22Rv1 (cell line): ENCODE data around the gene FAM78A.
"Not testable (repeated sequence)": the region's sequence is repeated elsewhere in the genome, so short reads cannot be mapped to it uniquely, and the experiment has no call there.

Experiments
- H3K27ac ChIP-seq: fragments of 450-650 bp; 2 replicates; pipeline ENCODE4 v1.5.1; 2017
- ZFX ChIP-seq: fragments of 450-650 bp; IDR thresholded peaks from 2 replicates; pipeline ENCODE4 v1.6.1; 2017; ENCODE audit warnings: antibody characterized with exemption, borderline replicate concordance
- TF ChIP-seq, protein P1 (sequence below): fragments of 450-650 bp; IDR thresholded peaks from 2 replicates; pipeline ENCODE4 v1.5.1; 2017; ENCODE audit warnings: mild to moderate bottlenecking

The FAM78A gene

GRCh38 chr9:131266266-131267229, 9.8 kb downstream of the FAM78A start:
- H3K27ac ChIP-seq = no peak overlapping the region
- TF ChIP-seq, protein P1, sequence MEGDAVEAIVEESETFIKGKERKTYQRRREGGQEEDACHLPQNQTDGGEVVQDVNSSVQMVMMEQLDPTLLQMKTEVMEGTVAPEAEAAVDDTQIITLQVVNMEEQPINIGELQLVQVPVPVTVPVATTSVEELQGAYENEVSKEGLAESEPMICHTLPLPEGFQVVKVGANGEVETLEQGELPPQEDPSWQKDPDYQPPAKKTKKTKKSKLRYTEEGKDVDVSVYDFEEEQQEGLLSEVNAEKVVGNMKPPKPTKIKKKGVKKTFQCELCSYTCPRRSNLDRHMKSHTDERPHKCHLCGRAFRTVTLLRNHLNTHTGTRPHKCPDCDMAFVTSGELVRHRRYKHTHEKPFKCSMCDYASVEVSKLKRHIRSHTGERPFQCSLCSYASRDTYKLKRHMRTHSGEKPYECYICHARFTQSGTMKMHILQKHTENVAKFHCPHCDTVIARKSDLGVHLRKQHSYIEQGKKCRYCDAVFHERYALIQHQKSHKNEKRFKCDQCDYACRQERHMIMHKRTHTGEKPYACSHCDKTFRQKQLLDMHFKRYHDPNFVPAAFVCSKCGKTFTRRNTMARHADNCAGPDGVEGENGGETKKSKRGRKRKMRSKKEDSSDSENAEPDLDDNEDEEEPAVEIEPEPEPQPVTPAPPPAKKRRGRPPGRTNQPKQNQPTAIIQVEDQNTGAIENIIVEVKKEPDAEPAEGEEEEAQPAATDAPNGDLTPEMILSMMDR = no peak
- TF ChIP-seq ZFX = no peak

GRCh38 chr9:131264231-131264630, 12.1 kb downstream of the FAM78A start:
- no peak overlapping the region for H3K27ac ChIP-seq
- TF ChIP-seq, protein P1 = no peak

DNA sequence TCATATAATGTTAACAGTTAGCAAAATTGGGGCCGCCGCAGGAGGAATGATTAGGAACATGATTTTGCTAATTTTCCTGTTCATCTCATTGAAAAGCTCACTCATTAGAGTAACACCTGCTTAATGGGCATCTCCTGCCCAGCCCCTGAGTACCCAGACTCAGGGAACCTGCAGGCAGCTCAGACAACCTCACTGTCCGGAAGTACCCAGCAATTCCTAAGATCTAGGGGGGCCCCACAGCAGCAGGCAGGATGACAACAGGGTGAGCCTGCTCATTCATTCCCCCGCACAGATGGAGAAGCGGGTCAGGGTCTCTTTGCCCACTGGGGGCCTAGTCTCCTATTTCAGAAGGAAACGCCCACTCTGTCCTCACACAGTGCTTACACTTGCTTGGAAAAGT, 12.6 kb downstream of the FAM78A start:
- no peak overlapping the region for H3K27ac ChIP-seq
- TF ChIP-seq, protein P1 = no peak
- TF ChIP-seq ZFX = no peak

DNA sequence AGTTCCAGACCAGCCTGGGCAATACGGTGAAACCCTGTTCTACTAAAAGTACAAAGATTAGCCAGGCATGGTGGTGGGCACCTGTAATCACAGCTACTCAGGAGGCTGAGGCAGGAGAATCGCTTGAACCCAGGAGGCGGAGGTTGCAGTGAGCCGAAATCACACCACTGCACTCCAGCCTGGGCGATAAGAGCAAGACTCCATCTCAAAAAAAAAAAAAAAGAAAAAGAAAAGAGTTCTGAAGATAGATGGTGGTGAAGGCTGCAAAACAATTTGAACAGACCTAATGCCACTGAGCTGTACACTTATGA, 13.3 kb downstream of the FAM78A start:
- not testable (repeated sequence) for H3K27ac ChIP-seq

GRCh38 chr9:131262327-131263032, 13.8 kb downstream of the FAM78A start:
- no peak overlapping the region for H3K27ac ChIP-seq

GRCh38 chr9:131260751-131261452, 15.4 kb downstream of the FAM78A start:
- TF ChIP-seq, protein P1 = no peak
- no peak for TF ChIP-seq ZFX
- no peak overlapping the region for H3K27ac ChIP-seq

More at GRCh38 chr9:131262327-131263032, 13.8 kb downstream of the FAM78A start:
- TF ChIP-seq, protein P1 = no peak
- no peak for TF ChIP-seq ZFX

DNA sequence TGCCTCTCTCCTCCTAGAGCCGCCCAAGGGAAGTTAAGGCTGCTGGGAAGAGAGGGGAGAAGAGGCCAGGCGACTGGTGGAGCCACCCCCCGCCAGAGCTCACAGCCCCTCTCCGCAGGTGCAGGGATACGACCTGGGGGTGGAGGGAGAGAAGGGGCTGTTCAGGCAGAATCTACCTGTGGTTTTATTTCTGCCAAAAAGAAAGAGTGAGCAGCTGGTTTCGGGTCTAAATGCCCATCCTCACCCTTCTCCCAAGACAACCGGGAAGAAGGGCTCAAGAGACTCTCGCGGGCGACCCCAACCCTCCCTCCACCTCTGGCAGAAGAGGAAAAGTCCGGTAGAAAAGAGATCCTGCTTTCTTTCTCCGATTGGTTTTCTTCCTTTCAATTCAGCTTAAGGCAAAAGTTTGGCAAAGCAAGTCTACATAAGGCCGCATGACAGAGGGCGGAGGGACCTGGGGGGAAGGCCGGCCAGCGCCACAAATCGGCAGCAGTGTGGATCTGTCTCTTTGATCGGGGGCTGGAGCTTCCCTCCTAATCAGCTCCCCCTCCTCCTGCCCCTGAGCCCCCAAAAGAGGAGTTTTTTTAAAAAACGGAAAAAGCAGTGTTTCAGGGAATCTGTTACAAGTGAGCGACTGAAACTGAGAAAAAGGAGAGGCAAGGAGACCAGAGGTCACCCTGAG, 16.3 kb downstream of the FAM78A start:
- no peak overlapping the region for H3K27ac ChIP-seq
- TF ChIP-seq ZFX = no peak
- TF ChIP-seq, protein P1 = no peak
